Activated CD8-positive, alpha-beta memory T cell treated with anti-CD3 and anti-CD28 coated beads for 4 hours (primary cell): ENCODE results near the gene GGCT.

Experiments
- DNase-seq, 2 donors: peaks; one replicate each; pipeline ENCODE4 v3.0.0-alpha.2; 2020; ENCODE audit warnings: low read depth in 2 of 2

Gene GGCT

DNA sequence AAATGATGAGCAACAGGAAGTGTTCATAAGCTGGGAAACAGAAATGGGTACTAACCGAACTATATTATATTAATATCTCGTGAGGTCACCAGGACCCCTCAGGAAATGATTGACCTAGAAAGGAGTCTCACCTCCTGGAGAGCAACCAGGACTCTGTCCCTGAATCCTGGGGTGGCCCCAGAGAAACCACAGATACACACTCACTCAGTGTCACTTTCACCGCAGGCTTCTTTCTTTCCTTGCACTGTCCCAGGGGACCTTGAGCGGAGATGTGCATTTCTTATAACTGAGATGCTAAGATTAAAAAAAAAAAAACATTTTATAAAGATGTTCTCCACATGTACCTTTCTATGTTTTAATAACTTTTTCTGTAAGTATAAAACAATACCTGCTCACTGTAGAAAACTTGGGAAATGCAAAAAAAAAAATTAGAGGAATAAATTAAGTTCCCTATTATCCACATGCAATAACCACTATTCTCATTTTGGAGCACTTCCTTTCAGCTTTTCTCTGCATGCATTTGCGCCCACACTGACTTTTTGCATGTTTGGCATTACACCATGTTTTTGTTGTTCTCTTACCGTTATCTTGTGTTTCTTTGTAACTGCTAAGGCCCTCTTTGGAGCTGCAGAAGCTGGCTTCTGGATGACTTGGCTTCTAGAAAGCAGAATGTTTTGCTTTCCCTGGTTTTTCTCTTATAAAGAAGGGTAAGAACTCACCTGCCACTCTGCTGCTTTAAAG lies 41.1 kb downstream of the GGCT start:
- no peak for DNase-seq

DNA sequence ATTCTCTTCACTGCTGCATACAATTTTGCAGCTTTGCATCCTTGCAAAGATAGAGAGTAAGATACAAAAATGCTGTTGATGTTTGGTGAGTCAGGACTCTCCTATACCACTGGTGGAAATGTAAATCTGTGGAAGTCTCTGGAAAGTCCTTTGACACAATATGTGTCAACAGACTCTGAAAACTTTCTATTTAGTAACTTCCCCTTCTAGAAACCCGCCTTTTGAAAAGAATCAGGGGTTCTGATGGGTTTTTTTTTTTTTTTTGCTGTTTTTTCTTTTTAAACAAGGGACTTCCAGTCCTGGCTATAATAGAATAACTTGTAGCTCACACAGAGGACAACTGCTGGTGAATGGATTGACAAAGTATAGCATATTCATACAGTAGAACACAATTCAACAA lies 42.5 kb downstream of the GGCT start:
- DNase-seq, result no peak

DNA sequence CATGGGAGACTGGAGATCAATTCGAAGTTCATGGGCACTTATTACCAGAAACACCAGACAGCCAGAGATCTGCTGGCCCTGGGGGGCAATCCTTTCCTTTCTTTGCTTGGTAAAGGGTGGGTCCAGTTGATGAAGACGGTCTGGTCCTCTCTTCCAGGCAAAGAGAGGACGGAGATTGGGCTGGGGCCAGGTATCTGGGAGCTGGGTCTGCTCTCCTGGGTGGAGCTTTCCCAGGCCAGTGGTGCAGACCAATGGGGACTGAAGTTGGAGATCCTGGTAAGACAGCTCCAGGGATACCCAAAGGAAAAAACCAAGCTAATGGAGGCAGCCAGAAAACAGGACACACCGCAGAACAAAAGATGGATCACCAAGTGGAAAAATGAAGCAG lies 44.4 kb downstream of the GGCT start:
- no peak for DNase-seq

DNA sequence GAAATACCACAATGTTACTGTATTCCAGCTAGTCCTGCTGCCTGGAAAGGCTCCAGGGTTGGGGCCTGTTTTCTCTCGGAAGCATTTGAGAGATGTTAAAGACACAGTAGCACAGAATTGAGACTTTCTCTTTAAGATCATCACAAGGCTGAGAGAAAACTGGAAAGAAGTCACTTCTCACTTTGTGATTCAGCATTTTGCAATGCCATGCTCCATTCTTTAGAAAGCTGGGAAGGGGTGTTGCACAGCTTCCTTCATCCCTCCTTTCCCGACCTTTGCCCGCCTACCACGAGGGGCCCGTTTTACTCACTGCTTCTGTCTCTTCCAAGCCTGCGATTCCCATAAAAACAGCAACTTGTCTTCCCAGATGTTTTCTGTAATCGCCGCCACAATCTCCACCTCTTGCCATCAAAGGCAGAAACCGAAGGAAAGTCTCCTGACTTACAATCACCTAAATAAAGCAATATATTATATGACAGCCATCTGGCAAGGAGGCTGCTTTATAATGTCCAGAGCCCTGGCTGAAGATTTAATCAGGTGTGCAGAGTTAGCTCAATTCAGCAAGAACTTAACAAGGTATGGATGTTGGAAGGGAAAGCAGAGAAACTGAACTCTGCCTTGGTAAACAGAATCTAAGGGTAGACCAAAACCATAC lies 44.9 kb downstream of the GGCT start:
- DNase-seq, result no peak

DNA sequence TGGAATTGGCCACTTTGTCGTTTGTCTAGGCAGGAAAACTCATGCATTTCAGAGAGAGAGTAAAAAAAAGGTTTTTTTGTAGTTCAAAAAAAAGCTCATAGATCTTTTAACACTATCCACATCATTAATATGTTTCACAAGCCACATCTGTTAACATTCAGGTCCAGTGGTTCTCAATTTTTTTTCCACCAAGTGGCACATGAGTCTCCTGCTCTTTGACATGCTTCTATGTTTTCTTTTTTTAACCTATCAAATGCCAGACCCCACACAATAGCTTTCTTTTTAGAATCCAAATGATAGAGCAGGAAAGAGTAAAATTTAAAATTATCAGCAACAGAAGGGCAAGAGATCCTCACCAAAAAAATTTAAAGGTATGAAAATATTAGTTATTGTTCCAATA lies 46.3 kb downstream of the GGCT start:
- DNase-seq, result no peak

DNA sequence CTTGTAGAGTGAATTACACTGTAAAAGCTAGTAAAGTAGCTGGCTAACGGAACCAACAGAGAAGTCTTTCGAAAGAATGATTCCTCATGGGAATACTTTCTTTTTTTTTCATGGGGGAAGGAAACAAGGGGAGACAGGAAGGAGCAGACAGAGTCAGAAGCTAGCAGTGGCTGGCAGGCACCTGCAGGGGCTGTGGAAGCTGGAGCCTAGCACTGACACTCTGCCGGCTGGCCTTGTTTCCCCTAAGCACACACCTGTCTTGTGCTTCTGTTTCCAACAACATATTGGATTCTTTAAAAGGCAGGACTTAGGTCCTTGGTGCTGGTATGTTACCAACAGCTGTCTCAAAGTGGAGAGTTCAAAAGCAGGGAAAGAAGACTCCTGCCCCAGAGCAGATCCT lies 50.7 kb downstream of the GGCT start:
- no peak for DNase-seq

DNA sequence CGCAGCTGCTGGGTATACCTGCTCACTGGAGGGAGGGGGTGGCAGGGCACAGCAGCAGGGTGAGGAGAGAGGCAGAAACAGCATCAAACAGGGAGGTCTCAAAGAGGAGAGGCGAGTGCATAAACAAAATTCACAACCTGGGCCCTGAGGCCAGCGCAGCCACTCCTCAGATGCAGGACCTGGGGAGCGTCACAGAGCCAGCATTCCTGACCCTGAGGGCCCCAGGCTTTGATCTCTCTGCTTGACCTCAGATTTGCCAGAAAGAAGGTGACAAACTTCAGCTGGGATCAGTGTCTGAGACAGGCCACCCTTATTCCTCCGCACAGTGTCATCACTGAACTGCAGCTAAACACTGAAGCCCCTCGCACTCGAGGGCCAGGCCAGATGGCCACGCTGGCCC lies 51.6 kb downstream of the GGCT start:
- DNase-seq, result no peak

DNA sequence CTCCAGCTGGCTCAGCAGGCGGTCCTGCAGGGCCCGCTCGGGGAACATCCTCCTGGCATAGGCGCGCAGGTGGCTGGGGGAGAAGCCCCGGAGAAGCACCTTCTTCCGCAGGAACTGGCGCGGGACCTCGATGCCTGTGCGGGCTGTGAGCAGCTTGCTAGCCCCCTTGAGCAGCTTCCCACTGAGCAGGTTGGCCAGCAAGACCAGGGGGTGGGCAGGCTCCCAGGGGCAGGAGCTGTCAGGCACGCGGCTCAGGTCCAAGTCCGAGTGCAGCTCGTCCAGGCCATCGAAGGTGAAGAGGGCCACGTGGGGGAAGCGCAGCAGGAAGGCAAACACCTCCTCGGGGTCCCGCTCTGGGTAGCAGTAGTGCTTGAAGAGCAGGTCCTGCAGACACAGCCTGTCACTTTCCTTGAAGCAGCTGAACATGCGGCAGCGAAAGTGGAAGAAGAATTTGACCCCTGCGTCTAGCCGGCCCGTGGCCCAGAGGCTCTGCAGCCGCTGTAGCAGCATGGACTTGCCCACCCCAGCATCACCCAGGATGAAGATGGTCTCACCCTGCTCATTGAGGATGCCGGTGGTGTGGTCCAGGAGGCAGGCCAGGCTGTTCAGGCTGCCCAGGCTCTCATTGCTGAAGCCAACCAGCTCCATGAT lies 52.2 kb downstream of the GGCT start:
- no peak for DNase-seq

DNA sequence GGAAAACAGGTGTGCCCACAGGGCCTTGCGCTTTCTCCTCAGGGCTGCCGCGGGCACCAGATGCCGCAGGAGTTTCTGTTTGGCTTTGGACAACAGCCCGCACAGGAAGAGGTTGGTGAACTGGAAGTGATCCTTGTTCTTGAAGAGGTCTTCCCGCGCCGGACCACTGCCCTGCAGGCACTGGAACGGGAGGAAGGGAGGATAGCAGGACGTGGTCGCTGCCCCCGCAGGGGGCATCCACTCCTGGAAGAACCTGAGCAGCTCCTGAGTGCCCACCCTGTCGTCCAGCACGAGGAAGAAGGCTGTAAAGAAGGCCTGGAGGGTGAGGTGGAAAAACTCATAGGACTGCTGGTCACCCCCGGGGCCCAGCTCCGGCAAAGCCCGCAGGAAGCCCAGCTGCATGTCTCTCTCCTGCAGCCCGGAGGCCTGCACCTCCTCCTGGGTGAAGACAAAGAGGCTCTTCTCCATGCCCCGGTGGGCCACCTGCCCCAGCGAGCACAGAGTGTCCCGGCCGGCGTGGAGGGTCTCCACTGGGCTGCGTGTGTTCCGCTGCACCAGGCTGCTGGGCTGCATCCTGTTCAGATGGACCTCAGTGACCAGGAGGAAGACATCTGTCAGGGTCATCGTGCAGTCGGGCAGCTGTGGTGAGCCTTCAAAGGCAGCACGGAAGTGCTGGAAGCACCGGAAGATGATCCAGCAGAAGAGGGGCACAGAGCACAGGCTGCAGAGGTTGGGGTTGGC lies 52.9 kb downstream of the GGCT start:
- no peak for DNase-seq

DNA sequence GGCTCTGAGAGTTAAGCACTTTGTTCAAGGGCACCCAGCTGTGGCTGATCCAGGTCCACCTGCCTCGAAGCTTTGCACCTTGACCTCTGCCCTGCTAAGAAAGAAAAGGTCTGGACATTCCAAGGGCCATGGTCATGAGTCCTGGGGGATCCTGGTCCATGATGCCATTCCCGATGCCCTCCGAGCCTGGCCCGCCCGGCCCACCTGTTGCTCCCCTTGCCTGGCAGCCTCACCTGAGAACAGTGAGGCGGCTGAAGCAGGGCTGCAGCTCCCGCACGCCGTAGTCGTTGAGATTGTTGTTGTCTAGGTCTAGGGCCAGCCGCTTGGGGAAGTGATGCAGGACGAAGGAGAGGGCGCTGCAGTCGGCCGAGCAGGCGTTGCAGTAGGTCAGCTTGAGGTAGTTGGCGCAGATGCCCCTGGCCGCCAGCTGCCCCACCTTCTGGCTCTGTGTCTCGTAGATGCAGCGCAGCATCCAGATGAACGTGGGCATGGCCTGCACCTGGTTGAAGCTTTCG lies 53.6 kb downstream of the GGCT start:
- DNase-seq, result no peak

DNA sequence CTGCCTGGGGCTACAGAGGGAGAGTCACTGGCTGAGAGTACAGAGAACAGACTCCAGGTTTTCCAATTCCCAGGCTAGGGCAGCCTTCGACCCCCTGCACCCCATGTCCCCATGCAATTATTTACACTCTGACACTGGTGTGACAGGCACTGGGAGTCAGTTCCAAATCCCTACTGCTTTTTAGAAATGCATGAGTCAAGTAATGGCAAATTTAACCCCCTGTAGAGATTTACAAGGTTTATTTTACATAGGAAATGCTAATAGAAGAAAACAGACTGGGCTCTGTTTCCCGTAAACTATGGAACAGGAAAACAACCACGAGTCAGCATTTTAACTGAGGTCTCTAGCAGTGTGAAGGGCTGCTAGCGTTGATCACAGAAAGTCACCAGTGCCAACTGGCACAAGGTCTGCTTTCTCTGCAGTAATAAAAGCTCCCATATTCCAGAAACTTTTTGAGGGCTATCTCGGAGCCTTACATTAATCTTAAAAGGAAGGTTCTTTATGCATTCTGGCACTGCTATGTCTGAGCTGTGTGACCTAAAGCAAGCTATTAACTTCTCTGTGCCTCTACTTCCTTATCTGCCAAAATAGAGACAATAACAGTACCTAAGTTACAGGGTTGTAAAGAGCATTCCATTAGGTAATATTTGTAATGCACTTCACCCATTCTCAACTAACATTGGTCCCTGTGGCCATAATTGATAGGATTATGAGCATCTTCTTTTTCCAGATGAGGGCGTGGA lies 54.2 kb downstream of the GGCT start:
- DNase-seq, result no peak

DNA sequence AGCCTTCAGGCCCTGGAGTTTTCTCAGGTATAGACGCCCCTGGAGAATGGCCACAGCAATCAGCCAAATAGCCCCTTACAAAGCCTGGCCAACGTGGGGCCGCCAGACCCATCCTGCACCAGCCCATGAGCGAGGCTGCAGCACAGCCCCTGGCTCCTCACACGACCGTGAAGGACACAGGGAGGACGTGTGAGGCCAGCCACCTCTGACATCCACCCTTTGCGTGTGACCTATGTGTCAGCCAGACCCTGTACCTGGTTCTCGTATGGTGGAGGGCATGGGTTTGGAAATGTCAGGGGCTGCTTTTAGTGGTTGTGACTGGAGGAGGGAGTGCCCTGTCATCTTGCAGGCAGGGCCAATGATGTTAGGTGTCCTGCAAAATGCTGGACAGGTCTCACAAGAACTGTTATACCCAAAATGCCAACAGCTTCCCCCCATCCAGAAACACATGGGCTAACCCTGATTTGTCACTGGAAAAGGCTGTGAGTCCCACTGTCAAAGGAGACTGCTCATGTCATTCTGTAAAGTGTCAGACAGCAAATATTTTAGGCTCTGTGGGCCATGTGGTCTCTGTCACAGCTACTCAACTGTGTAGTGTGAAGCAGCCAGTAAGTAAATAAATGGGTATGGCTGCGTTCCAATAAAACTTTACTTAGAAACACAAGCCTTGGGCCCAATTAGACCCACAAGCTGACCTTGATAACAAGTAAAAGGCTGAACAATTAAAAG lies 56.0 kb downstream of the GGCT start:
- DNase-seq, result no peak

DNA sequence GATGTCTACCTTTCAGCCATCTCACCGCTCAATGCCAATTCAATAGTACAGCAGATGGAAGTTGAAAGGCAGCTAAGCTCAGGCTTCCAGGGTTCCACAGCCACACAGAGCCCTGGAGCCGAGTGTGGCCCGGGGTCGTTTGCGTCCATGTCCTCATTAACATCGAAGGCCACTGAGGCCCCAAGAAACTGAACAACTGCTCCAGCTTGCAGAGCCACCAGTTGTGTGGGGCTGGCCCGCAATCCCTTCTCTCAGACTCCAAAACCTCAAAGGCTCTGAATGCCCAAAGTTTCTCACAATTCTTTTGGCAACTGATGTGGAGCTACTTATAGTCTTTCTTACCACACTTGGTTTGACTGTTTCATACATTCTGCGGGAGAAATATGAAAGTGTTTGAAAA lies 57.2 kb downstream of the GGCT start:
- DNase-seq, result no peak
